Thoracic aorta (tissue), 2 donors: Measurements from ENCODE around the gene SEMA3D. TPM values are rescaled to one million over a fixed set of nuclear protein-coding genes. Genes with fewer than 3 reads are reported as not detected.
A peak's percentile ranks its signal among the peaks of the same experiment; 100 is the strongest.

ENCODE experiments used
- ATAC-seq: fragments of 150-250 bp; one replicate; pipeline ENCODE4 v1.8.0; 2017; ENCODE audit warnings: low read depth; ENCODE audit not compliant: insufficient number of reproducible peaks, low FRiP score
- DNase-seq: peaks from one replicate; pipeline ENCODE4 v3.0.0-alpha.2; 2020; ENCODE audit warnings: low spot score
- H3K27ac ChIP-seq, 2 donors: fragments of 200-600 bp; sonication (generic); 1 replicate in 1 of 2; 2 replicates in 1 of 2; pipeline ENCODE4 v1.5.1; 2016; ENCODE audit warnings: mild to moderate bottlenecking in 2 of 2, moderate library complexity in 2 of 2
- H3K27me3 ChIP-seq: fragments of 200-600 bp; sonication (generic); replicated peaks from 2 replicates; pipeline ENCODE4 v1.6.0; 2016; ENCODE audit warnings: mild to moderate bottlenecking; ENCODE audit not compliant: insufficient read depth
- H3K36me3 ChIP-seq: fragments of 200-600 bp; sonication (generic); one replicate; pipeline ENCODE4 v1.5.1; 2016
- H3K4me1 ChIP-seq, 2 donors: fragments of 200-600 bp; sonication (generic); 1 replicate in 1 of 2; 2 replicates in 1 of 2; pipeline versions ENCODE4 v1.5.1 to v1.6.0; 2016; ENCODE audit warnings: low read depth in 2 of 2, mild to moderate bottlenecking in 1 of 2; ENCODE audit not compliant: control insufficient read depth in 1 of 2
- H3K4me3 ChIP-seq: fragments of 200-600 bp; sonication (generic); 2 replicates; pipeline ENCODE4 v1.5.1; 2016; ENCODE audit warnings: mild to moderate bottlenecking
- H3K9me3 ChIP-seq: fragments of 200-600 bp; sonication (generic); 2 replicates; pipeline ENCODE4 v1.5.1; 2016
- total RNA-seq, 2 donors: library from RNA; depleted of rRNA; stranded (reverse); fragments of >200 nt; gene quantifications; one replicate each; pipeline versions ENCODE4 v1.1.0 to v1.2.3, GENCODE V29; 2016
- TF ChIP-seq, protein P1 (sequence below): fragments of 200-600 bp; sonication (generic); IDR thresholded peaks from one replicate; pipeline ENCODE4 v1.5.1; 2019; ENCODE audit warnings: antibody characterized with exemption

SEMA3D gene
- total RNA-seq, 2 donors from 2014 or later, result 18.5 to 22.8 TPM

- ATAC-seq, result peak; percentile 75
- TF ChIP-seq, protein P1, sequence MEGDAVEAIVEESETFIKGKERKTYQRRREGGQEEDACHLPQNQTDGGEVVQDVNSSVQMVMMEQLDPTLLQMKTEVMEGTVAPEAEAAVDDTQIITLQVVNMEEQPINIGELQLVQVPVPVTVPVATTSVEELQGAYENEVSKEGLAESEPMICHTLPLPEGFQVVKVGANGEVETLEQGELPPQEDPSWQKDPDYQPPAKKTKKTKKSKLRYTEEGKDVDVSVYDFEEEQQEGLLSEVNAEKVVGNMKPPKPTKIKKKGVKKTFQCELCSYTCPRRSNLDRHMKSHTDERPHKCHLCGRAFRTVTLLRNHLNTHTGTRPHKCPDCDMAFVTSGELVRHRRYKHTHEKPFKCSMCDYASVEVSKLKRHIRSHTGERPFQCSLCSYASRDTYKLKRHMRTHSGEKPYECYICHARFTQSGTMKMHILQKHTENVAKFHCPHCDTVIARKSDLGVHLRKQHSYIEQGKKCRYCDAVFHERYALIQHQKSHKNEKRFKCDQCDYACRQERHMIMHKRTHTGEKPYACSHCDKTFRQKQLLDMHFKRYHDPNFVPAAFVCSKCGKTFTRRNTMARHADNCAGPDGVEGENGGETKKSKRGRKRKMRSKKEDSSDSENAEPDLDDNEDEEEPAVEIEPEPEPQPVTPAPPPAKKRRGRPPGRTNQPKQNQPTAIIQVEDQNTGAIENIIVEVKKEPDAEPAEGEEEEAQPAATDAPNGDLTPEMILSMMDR, result no peak
- peaks cover 6 to 23% of the 10 kb centered on the region in 2 donors for H3K4me1 ChIP-seq
- H3K27ac ChIP-seq, result peak overlapping the region; percentile 65 to 70
- no peaks in the 10 kb centered on the region for H3K36me3 ChIP-seq
- H3K27me3 ChIP-seq, result no peaks in the 10 kb centered on the region
- H3K4me3 ChIP-seq, result no peak overlapping the region
- no peak for DNase-seq
- no peaks in the 10 kb centered on the region for H3K9me3 ChIP-seq
Measured at GRCh38 chr7:85095806-85096205, 91.0 kb downstream of the SEMA3D start.

- DNase-seq, result no peak
- H3K27ac ChIP-seq, result peak overlapping the region; percentile 65 to 70
Measured at GRCh38 chr7:85095366-85095765, 91.5 kb downstream of the SEMA3D start.

GRCh38 chr7:85094046-85094725 is 92.7 kb downstream of the SEMA3D start:
- ATAC-seq (peak; percentile 86), DNase-seq (peak; percentile 5)
- H3K4me1 ChIP-seq, result peaks cover 6 to 23% of the 10 kb centered on the region in 2 donors
- TF ChIP-seq, protein P1, result no peak
- no peaks in the 10 kb centered on the region for H3K9me3 ChIP-seq
- H3K4me3 ChIP-seq, result no peak overlapping the region
- H3K27ac ChIP-seq, result peak overlapping the region; percentile 65 to 70
- H3K36me3 ChIP-seq, result no peaks in the 10 kb centered on the region
- no peaks in the 10 kb centered on the region for H3K27me3 ChIP-seq

More at GRCh38 chr7:85095366-85095765, 91.5 kb downstream of the SEMA3D start:
- no peak overlapping the region for H3K4me3 ChIP-seq
- no peaks in the 10 kb centered on the region for H3K27me3 ChIP-seq
- peaks cover 6 to 23% of the 10 kb centered on the region in 2 donors for H3K4me1 ChIP-seq
- no peaks in the 10 kb centered on the region for H3K9me3 ChIP-seq
- TF ChIP-seq, protein P1, result no peak
- no peaks in the 10 kb centered on the region for H3K36me3 ChIP-seq
- ATAC-seq, result no peak

DNA sequence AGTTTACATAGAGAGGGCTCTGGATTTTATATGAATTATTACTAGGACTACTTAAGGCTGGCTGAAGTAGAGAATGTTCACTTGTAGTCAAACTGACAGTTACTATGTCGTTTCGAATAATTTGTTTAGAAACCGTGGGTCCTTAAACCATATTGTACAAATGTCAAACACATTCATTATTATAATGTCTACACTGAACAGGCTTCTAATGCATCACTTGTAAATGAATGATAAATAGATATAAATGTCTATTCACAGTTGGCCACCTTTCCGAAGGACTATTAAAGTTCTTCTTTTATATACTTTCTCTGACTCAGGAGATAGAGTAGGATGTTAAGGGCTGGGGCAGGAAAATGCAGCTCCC is 95.3 kb downstream of the SEMA3D start:
- no peak overlapping the region for H3K27ac ChIP-seq
- H3K4me1 ChIP-seq, result peaks cover 6 to 18% of the 10 kb centered on the region in 2 donors
- no peaks in the 10 kb centered on the region for H3K27me3 ChIP-seq
- TF ChIP-seq, protein P1, result no peak
- no peak for DNase-seq
- no peak overlapping the region for H3K4me3 ChIP-seq
- H3K36me3 ChIP-seq, result no peaks in the 10 kb centered on the region
- no peak for ATAC-seq
- H3K9me3 ChIP-seq, result no peaks in the 10 kb centered on the region

- H3K9me3 ChIP-seq, result no peaks in the 10 kb centered on the region
- H3K36me3 ChIP-seq, result no peaks in the 10 kb centered on the region
- no peaks in the 10 kb centered on the region for H3K27me3 ChIP-seq
- DNase-seq, result no peak
- no peak overlapping the region for H3K4me3 ChIP-seq
- H3K27ac ChIP-seq, result no peak overlapping the region
- ATAC-seq, result no peak
- H3K4me1 ChIP-seq, result peaks cover 6 to 13% of the 10 kb centered on the region in 2 donors
- TF ChIP-seq, protein P1, result no peak
Measured at GRCh38 chr7:85090919-85091564, 95.8 kb downstream of the SEMA3D start.
